Measurements from ENCODE around the gene MYBPHL. TPM values are rescaled to one million over a fixed set of nuclear protein-coding genes. Genes with fewer than 3 reads are reported as not detected.

The MYBPHL gene
- polyA plus RNA-seq, 12 donors, result 0.26 to 1.3 (median 0.55) TPM; not detected in 2

DNA sequence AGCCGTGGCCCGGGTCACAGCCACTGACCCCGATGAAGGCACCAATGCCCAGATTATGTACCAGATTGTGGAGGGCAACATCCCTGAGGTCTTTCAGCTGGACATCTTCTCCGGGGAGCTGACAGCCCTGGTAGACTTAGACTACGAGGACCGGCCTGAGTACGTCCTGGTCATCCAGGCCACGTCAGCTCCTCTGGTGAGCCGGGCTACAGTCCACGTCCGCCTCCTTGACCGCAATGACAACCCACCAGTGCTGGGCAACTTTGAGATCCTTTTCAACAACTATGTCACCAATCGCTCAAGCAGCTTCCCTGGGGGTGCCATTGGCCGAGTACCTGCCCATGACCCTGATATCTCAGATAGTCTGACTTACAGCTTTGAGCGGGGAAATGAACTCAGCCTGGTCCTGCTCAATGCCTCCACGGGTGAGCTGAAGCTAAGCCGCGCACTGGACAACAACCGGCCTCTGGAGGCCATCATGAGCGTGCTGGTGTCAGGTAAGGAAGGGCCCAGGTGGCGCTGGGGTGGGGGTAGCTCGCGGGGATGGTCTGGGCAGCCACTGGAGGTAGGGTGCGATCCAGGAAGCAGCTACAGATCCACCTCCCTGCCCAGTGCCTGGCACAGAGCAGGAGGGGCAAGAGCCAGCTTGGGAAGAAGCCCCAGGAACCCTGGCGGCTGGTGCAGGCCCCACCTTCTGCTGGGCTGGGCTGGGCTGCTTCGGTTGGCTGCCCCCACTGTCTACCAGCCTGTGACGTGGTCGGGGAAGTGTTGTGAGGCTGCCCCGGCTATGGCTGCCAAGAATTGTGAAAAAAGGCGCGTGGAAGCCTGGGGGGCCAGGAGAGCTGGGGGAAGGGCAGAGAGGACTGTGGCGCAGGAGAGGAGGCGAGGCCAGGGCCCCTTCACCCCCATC lies 53.7 kb downstream of the MYBPHL start:
- DNase-seq, result no peak

GRCh38 chr1:109252167-109252892 lies 54.5 kb downstream of the MYBPHL start:
- DNase-seq, result no peak

DNA sequence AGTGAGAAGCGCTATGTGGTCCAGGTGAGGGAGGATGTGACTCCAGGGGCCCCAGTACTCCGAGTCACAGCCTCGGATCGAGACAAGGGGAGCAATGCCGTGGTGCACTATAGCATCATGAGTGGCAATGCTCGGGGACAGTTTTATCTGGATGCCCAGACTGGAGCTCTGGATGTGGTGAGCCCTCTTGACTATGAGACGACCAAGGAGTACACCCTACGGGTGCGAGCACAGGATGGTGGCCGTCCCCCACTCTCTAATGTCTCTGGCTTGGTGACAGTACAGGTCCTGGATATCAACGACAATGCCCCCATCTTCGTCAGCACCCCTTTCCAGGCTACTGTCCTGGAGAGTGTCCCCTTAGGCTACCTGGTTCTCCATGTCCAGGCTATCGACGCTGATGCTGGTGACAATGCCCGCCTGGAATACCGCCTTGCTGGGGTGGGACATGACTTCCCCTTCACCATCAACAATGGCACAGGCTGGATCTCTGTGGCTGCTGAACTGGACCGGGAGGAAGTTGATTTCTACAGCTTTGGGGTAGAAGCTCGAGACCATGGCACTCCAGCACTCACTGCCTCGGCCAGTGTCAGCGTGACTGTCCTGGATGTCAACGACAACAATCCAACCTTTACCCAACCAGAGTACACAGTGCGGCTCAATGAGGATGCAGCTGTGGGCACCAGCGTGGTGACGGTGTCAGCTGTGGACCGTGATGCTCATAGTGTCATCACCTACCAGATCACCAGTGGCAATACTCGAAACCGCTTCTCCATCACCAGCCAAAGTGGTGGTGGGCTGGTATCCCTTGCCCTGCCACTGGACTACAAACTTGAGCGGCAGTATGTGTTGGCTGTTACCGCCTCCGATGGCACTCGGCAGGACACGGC lies 55.3 kb downstream of the MYBPHL start:
- DNase-seq, result no peak

GRCh38 chr1:109250454-109251276 lies 56.1 kb downstream of the MYBPHL start:
- no peak for DNase-seq

DNA sequence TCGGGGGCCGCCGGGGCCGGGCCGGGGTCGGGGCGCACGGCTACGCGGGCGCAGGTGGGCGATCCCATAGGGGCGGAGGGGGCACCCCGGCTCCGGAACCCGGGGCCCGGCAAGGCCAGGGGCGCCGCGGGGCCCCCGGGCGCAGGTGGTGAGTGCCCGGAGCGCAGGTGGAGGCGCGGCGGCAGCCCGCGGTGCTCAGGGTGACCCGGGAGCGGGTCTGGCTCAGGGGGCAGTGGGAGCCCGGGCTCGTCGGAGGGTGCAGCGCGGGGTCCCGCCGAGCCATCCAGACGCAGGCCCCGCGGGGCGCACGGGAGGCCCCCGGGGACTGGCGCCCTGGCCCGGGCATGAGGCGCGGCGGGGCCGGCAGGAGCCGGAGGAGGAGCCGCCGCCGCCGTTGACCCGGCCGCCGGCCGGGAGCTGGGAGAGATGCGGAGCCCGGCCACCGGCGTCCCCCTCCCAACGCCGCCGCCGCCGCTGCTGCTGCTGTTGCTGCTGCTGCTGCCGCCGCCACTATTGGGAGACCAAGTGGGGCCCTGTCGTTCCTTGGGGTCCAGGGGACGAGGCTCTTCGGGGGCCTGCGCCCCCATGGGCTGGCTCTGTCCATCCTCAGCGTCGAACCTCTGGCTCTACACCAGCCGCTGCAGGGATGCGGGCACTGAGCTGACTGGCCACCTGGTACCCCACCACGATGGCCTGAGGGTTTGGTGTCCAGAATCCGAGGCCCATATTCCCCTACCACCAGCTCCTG lies 57.0 kb downstream of the MYBPHL start:
- DNase-seq, result no peak

- peak; percentile 48 for DNase-seq
Measured at GRCh38 chr1:109248797-109249629, 57.8 kb downstream of the MYBPHL start, which contains the start of gene CELSR2. Gene CELSR2, plus strand, starts transcription at chr1:109249539. Its CDS starts 541 bp downstream, at chr1:109250080.

- no peak for DNase-seq
Measured at GRCh38 chr1:109248444-109248796, 58.4 kb downstream of the MYBPHL start.

GRCh38 chr1:109247401-109248365 lies 59.1 kb downstream of the MYBPHL start:
- DNase-seq, result no peak

DNA sequence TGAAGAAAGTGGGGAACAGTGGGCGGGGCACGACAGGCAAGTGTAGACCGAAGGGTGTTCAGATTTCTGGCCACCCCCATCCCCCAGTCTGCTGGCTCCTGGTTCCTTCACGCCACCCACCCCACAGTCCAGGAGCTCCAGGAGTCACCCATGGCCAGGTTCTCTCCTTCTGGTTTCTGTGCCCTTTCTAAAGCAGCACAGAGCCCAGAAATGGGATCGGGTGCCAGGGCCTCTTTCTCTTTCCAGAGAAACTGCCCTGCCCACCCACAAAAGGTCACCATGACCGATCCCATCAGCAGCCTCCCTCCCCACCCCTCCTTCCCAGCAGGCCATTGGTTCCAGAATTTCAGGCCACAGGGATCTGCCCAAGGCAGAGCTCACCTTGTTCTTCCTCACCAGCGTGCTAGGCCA lies 60.7 kb downstream of the MYBPHL start:
- DNase-seq, result no peak

- no peak for DNase-seq
Measured at GRCh38 chr1:109243860-109244552, 62.8 kb downstream of the MYBPHL start.

DNA sequence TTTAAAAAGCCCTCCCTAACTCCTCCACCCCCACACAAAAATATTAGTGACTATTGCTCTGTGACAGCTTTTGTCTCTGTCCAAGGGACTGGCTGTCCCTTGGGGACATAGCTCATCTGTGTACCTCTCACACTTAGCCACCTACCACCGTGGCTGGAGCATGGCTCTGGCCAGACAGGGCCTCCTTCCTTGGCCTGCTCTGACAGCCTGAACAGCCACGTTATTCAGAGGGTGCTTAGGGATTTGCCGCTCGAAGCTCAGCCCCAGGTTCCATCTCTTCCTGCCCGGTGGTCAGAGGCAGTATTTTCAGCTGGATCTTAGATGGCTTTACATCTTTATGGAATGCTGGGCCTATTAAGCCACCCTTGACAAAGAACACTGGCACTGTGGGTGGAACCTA lies 63.6 kb downstream of the MYBPHL start:
- DNase-seq, result no peak

- no peak for DNase-seq
Measured at GRCh38 chr1:109242387-109242786, 64.4 kb downstream of the MYBPHL start.

Other genes with a start within 250 kb of the MYBPHL start
- 10 to 100 TPM in 11 of 12 donors, not detected in 1; 13.5 to 65.1 (median 49.6) TPM for gene TAF13, start 231.0 kb downstream of the MYBPHL start, polyA plus RNA-seq (ENCODE audit: insufficient read length in 12 of 12)
- 10 to 100 TPM in 11 of 12 donors, not detected in 1; 36.6 to 49.2 (median 42.4) TPM for gene TMEM167B, start 216.2 kb downstream of the MYBPHL start, polyA plus RNA-seq (ENCODE audit: insufficient read length in 12 of 12)
- gene ELAPOR1, start 192.9 kb downstream of the MYBPHL start, polyA plus RNA-seq (ENCODE audit: insufficient read length in 12 of 12), result 1 to 10 TPM in 1 of 12 donors, under 1 TPM in 10, not detected in 1; 0.20 to 1.7 (median 0.49) TPM
- gene SARS1, start 93.1 kb downstream of the MYBPHL start, polyA plus RNA-seq (ENCODE audit: insufficient read length in 12 of 12), result 10 to 100 TPM in 11 of 12 donors, not detected in 1; 70.1 to 99.2 (median 84.2) TPM
- gene CELSR2, start 57.5 kb downstream of the MYBPHL start, polyA plus RNA-seq (ENCODE audit: insufficient read length in 12 of 12), result 10 to 100 TPM in 2 of 12 donors, 1 to 10 TPM in 9, not detected in 1; 3.5 to 16.7 (median 4.7) TPM
- 10 to 100 TPM in 8 of 12 donors, 1 to 10 TPM in 3, not detected in 1; 8.3 to 25.4 (median 12.7) TPM for gene PSRC1, start 23.9 kb downstream of the MYBPHL start, polyA plus RNA-seq (ENCODE audit: insufficient read length in 12 of 12)
- 10 to 100 TPM in 11 of 12 donors, not detected in 1; 20.0 to 42.1 (median 34.6) TPM for gene SORT1, start 90.9 kb upstream of the MYBPHL start, polyA plus RNA-seq (ENCODE audit: insufficient read length in 12 of 12)
- 10 to 100 TPM in 11 of 12 donors, not detected in 1; 32.0 to 84.2 (median 70.4) TPM for gene PSMA5, start 119.4 kb upstream of the MYBPHL start, polyA plus RNA-seq (ENCODE audit: insufficient read length in 12 of 12)
- 100 to 1,000 TPM in 11 of 12 donors, 10 to 100 TPM in 1; 64.4 to 356 (median 243) TPM for gene SYPL2, start 159.5 kb upstream of the MYBPHL start, polyA plus RNA-seq (ENCODE audit: insufficient read length in 12 of 12)
- 10 to 100 TPM in 10 of 12 donors, 1 to 10 TPM in 1, not detected in 1; 9.3 to 30.9 (median 21.0) TPM for gene ATXN7L2, start 176.9 kb upstream of the MYBPHL start, polyA plus RNA-seq (ENCODE audit: insufficient read length in 12 of 12)
- 10 to 100 TPM in 4 of 12 donors, 1 to 10 TPM in 7, not detected in 1; 6.9 to 13.9 (median 9.4) TPM for gene CYB561D1, start 187.1 kb upstream of the MYBPHL start, polyA plus RNA-seq (ENCODE audit: insufficient read length in 12 of 12)
- 10 to 100 TPM in 8 of 12 donors, 1 to 10 TPM in 3, not detected in 1; 4.1 to 16.8 (median 12.4) TPM for gene AMIGO1, start 202.7 kb upstream of the MYBPHL start, polyA plus RNA-seq (ENCODE audit: insufficient read length in 12 of 12)
- 1 to 10 TPM in 10 of 12 donors, not detected in 2; 1.6 to 3.6 (median 2.2) TPM for gene GPR61, start 232.9 kb upstream of the MYBPHL start, polyA plus RNA-seq (ENCODE audit: insufficient read length in 12 of 12)
- gene GNAI3, start 241.6 kb upstream of the MYBPHL start, polyA plus RNA-seq (ENCODE audit: insufficient read length in 12 of 12), result 10 to 100 TPM in 1 of 12 donors, 1 to 10 TPM in 10, not detected in 1; 6.2 to 10.7 (median 7.6) TPM

All from muscle of arm (tissue), 12 donors.